HepG2 (cell line): ENCODE measurements around the gene SLU7. TPM values are rescaled to one million over a fixed set of nuclear protein-coding genes. Genes with fewer than 3 reads are reported as not detected.

Source experiments
- ASH2L ChIP-seq: fragments of 300-600, 200-600 bp; sonication (generic); IDR thresholded peaks from 2 replicates; pipeline ENCODE4 v1.7.0; 2017; ENCODE audit warnings: low read depth, mild to moderate bottlenecking, moderate library complexity, mixed read lengths, low read length; ENCODE audit not compliant: insufficient read length
- KLF13 ChIP-seq: sonication (generic); formaldehyde crosslinking; IDR thresholded peaks from 2 replicates; pipeline ENCODE4 v1.4.0; 2020; ENCODE audit warnings: mild to moderate bottlenecking, missing genetic modification reagents
- MBD4 ChIP-seq: IDR thresholded peaks from 2 replicates; pipeline ENCODE4 v1.6.1; 2012; ENCODE audit warnings: low read length, inconsistent platforms, borderline replicate concordance
- NFKB2 ChIP-seq: sonication (generic); formaldehyde crosslinking; IDR thresholded peaks from 2 replicates; pipeline ENCODE4 v1.4.0; 2020; ENCODE audit warnings: missing genetic modification reagents, borderline replicate concordance
- NFYB ChIP-seq: sonication (generic); formaldehyde crosslinking; IDR thresholded peaks from 2 replicates; pipeline ENCODE4 v1.4.0; 2020; ENCODE audit warnings: missing genetic modification reagents
- NR2C2 ChIP-seq: sonication (generic); formaldehyde crosslinking; IDR thresholded peaks from 2 replicates; pipeline ENCODE4 v1.4.0; 2020; ENCODE audit warnings: missing genetic modification reagents, mild to moderate bottlenecking, moderate library complexity, borderline replicate concordance
- NR2F6 ChIP-seq, 2 experiments: IDR thresholded peaks; 2 replicates each; pipeline ENCODE4 v1.6.1; 2016; ENCODE audit warnings: antibody characterized with exemption in 1 of 2, mild to moderate bottlenecking in 1 of 2
- PLRG1 ChIP-seq: fragments of 450-650 bp; conservative IDR thresholded peaks from 2 replicates; pipeline ENCODE4 v1.6.1; 2016
- PRMT3 ChIP-seq: sonication (generic); formaldehyde crosslinking; IDR thresholded peaks from 2 replicates; pipeline ENCODE4 v1.8.1; 2022; ENCODE audit warnings: low read depth, mild to moderate bottlenecking, moderate library complexity, missing genetic modification reagents, borderline replicate concordance
- PRPF4 ChIP-seq: fragments of 200-400 bp; formaldehyde crosslinking; IDR thresholded peaks from 2 replicates; pipeline ENCODE4 v1.6.1; 2016; ENCODE audit warnings: low read length, low read depth; ENCODE audit not compliant: poor library complexity, severe bottlenecking
- RAD21 ChIP-seq: fragments of 450-650 bp; formaldehyde crosslinking; IDR thresholded peaks from 2 replicates; pipeline ENCODE4 v1.5.0; 2020; ENCODE audit warnings: mild to moderate bottlenecking
- SAFB2 ChIP-seq: sonication (generic); formaldehyde crosslinking; IDR thresholded peaks from 2 replicates; pipeline ENCODE4 v1.5.1; 2020; ENCODE audit warnings: missing genetic modification reagents, low read depth, mild to moderate bottlenecking, borderline replicate concordance
- SP1 ChIP-seq, 2 experiments: fragments of 450-650 bp in 1 of 2; sonication (generic) in 1 of 2; formaldehyde crosslinking in 1 of 2; IDR thresholded peaks; 2 replicates each; pipeline versions ENCODE4 v1.4.0 to v1.6.1; 2016 to 2020; ENCODE audit warnings: missing genetic modification reagents in 1 of 2
- THAP11 ChIP-seq: IDR thresholded peaks from 2 replicates; pipeline ENCODE4 v1.6.1; 2016; ENCODE audit warnings: missing biosample characterization, missing genetic modification reagents
- ZBTB44 ChIP-seq: sonication (generic); formaldehyde crosslinking; IDR thresholded peaks from 2 replicates; pipeline ENCODE4 v1.4.0; 2020; ENCODE audit warnings: missing genetic modification reagents
- ZBTB7B ChIP-seq: sonication (generic); formaldehyde crosslinking; IDR thresholded peaks from 2 replicates; pipeline ENCODE4 v1.4.0; 2020; ENCODE audit warnings: missing genetic modification reagents
- ZFP37 ChIP-seq: sonication (generic); formaldehyde crosslinking; IDR thresholded peaks from 2 replicates; pipeline ENCODE4 v1.4.0; 2020; ENCODE audit warnings: missing genetic modification reagents, borderline replicate concordance
- ZMYM3 ChIP-seq: sonication (generic); formaldehyde crosslinking; IDR thresholded peaks from 2 replicates; pipeline ENCODE4 v1.5.1; 2020; ENCODE audit warnings: mild to moderate bottlenecking, missing genetic modification reagents
- ZNF446 ChIP-seq: sonication (generic); formaldehyde crosslinking; IDR thresholded peaks from 2 replicates; pipeline ENCODE4 v1.5.0; 2020; ENCODE audit warnings: mild to moderate bottlenecking, missing genetic modification reagents
- ZNF703 ChIP-seq: sonication (generic); formaldehyde crosslinking; IDR thresholded peaks from 2 replicates; pipeline ENCODE4 v1.5.1; 2020; ENCODE audit warnings: missing genetic modification reagents, mild to moderate bottlenecking, moderate library complexity, borderline replicate concordance
- ZSCAN12 ChIP-seq: sonication (generic); formaldehyde crosslinking; IDR thresholded peaks from 2 replicates; pipeline ENCODE4 v1.9.0; 2021; ENCODE audit warnings: mild to moderate bottlenecking, missing genetic modification reagents
- polyA plus RNA-seq, 8 experiments: library from polyadenylated mRNA; depleted of rRNA in 3 of 8; stranded (reverse) in 7 of 8; unstranded in 1 of 8; fragments of >200 nt; fragmentation: Illumina TruSeq in 4 of 8; extraction: Trizol in 4 of 8; gene quantifications; 2 replicates each; pipeline versions ENCODE4 v1.2.1 to v1.2.3, GENCODE V29; 2011 to 2016; ENCODE audit warnings: low read depth in 4 of 8, missing spikeins in 1 of 8, mixed read lengths in 1 of 8; ENCODE audit not compliant: insufficient read depth in 1 of 8
- total RNA-seq, 5 experiments: library from RNA; depleted of rRNA; stranded (reverse); fragments of >200 nt; fragmentation: Illumina TruSeq; extraction: Trizol; gene quantifications; 2 replicates each; pipeline ENCODE4 v1.2.3, GENCODE V29; 2016; ENCODE audit warnings: low read depth in 1 of 5
- TF ChIP-seq, protein P1 (sequence below): sonication (generic); formaldehyde crosslinking; IDR thresholded peaks from 2 replicates; pipeline ENCODE4 v1.4.0; 2020; ENCODE audit warnings: missing genetic modification reagents, borderline replicate concordance
- TF ChIP-seq, protein P2 (sequence below): sonication (generic); formaldehyde crosslinking; IDR thresholded peaks from 2 replicates; pipeline ENCODE4 v1.5.0; 2020; ENCODE audit warnings: mild to moderate bottlenecking, missing genetic modification reagents

SLU7 gene
- total and polyA plus RNA-seq, 2 of the 13 experiments (the other 11 are each of a cell fraction or from before 2014, with no cell fraction given) = 24.0 to 39.2 TPM

DNA sequence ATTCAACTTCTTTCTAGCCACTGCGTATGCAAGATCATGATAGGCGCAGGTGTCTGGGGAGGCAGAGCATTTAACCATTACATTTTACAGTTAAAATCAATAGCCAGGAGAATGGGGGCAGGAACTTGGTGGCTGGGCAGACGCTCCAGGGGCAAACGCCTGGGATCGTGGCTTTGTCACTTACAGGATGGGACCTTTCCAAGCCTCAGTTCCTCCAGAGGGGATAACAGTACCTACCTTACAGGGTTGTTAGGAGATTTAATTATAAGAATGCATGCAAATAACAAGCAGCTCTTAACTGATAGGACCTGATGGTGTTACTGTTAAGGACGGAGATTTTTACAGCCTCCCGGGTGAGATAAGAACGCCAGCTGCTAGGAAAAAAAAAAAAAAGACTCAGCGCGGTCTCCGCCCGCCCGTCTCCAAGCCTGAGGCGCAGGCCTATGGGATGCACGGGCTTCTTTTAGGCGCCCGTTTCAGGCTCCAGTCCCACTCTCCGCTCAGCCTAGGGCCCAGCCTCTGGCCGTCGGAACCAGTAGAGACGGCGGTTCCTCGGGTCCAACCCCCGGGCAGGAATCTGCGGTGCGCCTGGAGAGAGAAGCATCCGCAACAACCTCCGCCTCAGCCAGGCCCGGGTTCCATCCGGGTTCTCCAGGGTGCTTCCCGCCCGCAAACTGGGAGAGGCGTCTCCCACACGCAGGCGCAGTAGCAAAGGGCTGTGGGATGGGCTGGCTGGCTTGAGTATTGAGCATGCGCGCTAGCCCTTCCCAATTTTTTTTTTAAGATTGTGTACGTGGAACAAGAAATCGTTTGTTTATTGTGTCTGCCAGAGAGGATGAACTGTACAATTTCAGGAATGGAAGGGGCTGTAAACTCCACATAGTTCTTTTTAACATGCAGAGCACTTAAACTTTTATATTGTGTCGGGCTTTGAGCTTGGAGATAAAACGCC, 19.2 kb downstream of the SLU7 start, which contains the start of gene FAM200C (continued):
- TF ChIP-seq, protein P1, sequence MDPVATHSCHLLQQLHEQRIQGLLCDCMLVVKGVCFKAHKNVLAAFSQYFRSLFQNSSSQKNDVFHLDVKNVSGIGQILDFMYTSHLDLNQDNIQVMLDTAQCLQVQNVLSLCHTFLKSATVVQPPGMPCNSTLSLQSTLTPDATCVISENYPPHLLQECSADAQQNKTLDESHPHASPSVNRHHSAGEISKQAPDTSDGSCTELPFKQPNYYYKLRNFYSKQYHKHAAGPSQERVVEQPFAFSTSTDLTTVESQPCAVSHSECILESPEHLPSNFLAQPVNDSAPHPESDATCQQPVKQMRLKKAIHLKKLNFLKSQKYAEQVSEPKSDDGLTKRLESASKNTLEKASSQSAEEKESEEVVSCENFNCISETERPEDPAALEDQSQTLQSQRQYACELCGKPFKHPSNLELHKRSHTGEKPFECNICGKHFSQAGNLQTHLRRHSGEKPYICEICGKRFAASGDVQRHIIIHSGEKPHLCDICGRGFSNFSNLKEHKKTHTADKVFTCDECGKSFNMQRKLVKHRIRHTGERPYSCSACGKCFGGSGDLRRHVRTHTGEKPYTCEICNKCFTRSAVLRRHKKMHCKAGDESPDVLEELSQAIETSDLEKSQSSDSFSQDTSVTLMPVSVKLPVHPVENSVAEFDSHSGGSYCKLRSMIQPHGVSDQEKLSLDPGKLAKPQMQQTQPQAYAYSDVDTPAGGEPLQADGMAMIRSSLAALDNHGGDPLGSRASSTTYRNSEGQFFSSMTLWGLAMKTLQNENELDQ (CRISPR knock-in tag) = no peak
- no peak for TF ChIP-seq NR2F6 (IDR thresholded peaks at IDR 0.05)
- TF ChIP-seq NR2F6 (CRISPR knock-in tag; IDR thresholded peaks at IDR 0.05) = no peak
- TF ChIP-seq SP1 (IDR thresholded peaks at IDR 0.05) = no peak
- TF ChIP-seq SP1 (CRISPR knock-in tag; IDR thresholded peaks at IDR 0.05) = no peak
- TF ChIP-seq ASH2L = peak; percentile 88
- TF ChIP-seq MBD4 = no peak
- no peak for TF ChIP-seq ZNF446 (CRISPR knock-in tag)
- peak; percentile 69; the same call in 1 of the 2 replicates for TF ChIP-seq NFKB2 (CRISPR knock-in tag)
- no peak for TF ChIP-seq SAFB2
- no peak for TF ChIP-seq ZSCAN12 (CRISPR knock-in tag)
- TF ChIP-seq PRPF4 = no peak
- no peak for TF ChIP-seq NFYB (CRISPR knock-in tag)
- TF ChIP-seq PLRG1 = no peak
- TF ChIP-seq, protein P2, sequence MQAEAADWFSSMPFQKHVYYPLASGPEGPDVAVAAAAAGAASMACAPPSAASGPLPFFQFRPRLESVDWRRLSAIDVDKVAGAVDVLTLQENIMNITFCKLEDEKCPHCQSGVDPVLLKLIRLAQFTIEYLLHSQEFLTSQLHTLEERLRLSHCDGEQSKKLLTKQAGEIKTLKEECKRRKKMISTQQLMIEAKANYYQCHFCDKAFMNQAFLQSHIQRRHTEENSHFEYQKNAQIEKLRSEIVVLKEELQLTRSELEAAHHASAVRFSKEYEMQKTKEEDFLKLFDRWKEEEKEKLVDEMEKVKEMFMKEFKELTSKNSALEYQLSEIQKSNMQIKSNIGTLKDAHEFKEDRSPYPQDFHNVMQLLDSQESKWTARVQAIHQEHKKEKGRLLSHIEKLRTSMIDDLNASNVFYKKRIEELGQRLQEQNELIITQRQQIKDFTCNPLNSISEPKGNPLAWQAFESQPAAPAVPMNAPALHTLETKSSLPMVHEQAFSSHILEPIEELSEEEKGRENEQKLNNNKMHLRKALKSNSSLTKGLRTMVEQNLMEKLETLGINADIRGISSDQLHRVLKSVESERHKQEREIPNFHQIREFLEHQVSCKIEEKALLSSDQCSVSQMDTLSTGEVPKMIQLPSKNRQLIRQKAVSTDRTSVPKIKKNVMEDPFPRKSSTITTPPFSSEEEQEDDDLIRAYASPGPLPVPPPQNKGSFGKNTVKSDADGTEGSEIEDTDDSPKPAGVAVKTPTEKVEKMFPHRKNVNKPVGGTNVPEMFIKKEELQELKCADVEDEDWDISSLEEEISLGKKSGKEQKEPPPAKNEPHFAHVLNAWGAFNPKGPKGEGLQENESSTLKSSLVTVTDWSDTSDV = no peak
- no peak; the same call in 1 of the 2 replicates for TF ChIP-seq NR2C2 (CRISPR knock-in tag)
- TF ChIP-seq ZBTB44 = no peak
- peak; percentile 65; the same call in 1 of the 2 replicates for TF ChIP-seq THAP11 (CRISPR knock-in tag)
- no peak for TF ChIP-seq ZFP37 (CRISPR knock-in tag)
- no peak for TF ChIP-seq ZMYM3 (CRISPR knock-in tag)
- TF ChIP-seq RAD21 = no peak
- no peak for TF ChIP-seq KLF13
- no peak for TF ChIP-seq PRMT3 (CRISPR knock-in tag)
- no peak for TF ChIP-seq ZNF703
- TF ChIP-seq ZBTB7B (CRISPR knock-in tag) = peak; percentile 74
